ENCODE measurements around the gene ASPN. TPM values are rescaled to one million over a fixed set of nuclear protein-coding genes. Genes with fewer than 3 reads are reported as not detected.

Gene ASPN
- total RNA-seq: not detected in 2 replicates

DNA sequence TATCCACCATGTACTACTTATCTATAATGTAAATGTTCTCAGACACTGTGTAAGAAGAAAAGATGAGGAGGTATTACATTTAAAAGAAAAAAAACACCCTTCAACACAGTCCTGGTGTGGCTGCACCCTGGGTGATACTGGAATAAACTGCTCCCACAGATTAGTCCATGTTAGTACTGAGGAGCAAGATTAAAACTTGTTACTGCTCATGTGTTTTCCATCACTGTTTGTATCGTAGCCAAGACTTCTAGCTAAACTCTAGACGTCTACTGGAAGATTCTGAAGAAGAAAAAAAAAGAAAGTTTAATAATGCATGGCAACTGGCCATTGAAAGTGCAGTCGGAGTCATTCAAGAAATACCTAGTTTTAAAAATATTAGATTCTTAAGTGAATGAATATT is at the start of gene ASPN:
ASPN (minus strand) TSS at position 178 of the 400 bp plus-strand sequence.

DNA sequence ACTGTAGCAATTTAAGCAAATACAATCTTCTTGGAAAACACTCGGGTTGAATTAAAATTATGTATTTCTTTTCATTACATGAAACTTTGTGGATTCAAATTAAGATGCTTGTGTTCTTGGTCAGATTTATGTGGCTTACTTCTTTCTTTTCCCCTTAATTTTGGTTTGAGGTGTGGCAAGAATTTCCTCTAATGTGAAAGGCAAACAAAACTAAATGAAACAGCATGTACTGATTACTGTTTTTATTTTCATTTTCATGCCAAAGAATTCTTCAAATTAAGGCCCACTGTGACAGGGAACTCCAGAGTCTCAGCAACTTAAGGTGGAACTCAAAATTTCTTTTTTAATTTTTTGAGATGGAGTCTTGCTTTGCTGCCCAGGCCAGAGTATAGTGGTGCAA is 58.0 kb downstream of the ASPN start, which contains the start of gene OMD:
OMD (minus strand) TSS at position 132 of the 400 bp plus-strand sequence. CDS start 6,913 bp downstream, outside the sequence.

Other genes starting within 250 kb of the ASPN start
- gene IARS1, start 188.8 kb downstream of the ASPN start, total RNA-seq: 67.5 and 94.6 TPM in 2 replicates
- 10.1 and 16.7 TPM in 2 replicates for gene NOL8, start 157.2 kb downstream of the ASPN start, total RNA-seq
- 1.5 and 2.5 TPM in 2 replicates for gene CENPP, start 156.6 kb downstream of the ASPN start, total RNA-seq
- not detected in 2 replicates for gene OGN, start 77.9 kb downstream of the ASPN start, total RNA-seq
- gene OMD, start 58.0 kb downstream of the ASPN start, total RNA-seq: not detected in 2 replicates
- gene ECM2, start 53.5 kb upstream of the ASPN start, total RNA-seq: under 0.01 TPM in 1 of 2 replicates, not detected in the other
- 13.5 TPM in 2 replicates for gene IPPK, start 187.6 kb upstream of the ASPN start, total RNA-seq

Measured in dermis lymphatic vessel endothelial cell (primary cell).